COLO829 (cell line): ENCODE measurements around the gene PANK1.
"Not testable (repeated sequence)": the region's sequence is repeated elsewhere in the genome, so short reads cannot be mapped to it uniquely, and the experiment has no call there.

Source experiments
- DNase-seq: peaks from one replicate; pipeline ENCODE4 v3.0.0; 2012; ENCODE audit warnings: low spot score

Gene PANK1

GRCh38 chr10:89566992-89567391 is 78.0 kb downstream of the PANK1 start:
- no peak for DNase-seq

- no peak for DNase-seq
These were observed 78.7 kb downstream of the PANK1 start for GRCh38 chr10:89566095-89566950.

DNA sequence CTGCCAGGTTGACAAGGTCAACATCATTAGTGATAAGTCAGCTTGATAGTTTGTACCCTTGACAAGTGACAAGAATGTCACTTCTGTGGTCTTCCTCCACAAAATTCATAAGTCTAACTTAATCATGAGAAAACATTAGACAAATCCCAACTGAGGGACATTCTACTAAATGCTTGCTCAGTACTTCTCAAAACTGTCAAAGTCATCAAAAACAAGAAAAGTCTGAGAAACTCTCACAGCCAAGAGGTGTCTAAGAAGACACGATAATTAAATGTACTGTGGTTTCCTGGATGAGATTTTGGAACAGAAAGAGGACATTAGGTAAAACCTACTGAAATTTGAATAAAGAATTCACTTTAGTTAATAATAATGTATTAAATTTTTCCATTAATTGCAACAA is 79.9 kb downstream of the PANK1 start:
- DNase-seq: no peak

DNA sequence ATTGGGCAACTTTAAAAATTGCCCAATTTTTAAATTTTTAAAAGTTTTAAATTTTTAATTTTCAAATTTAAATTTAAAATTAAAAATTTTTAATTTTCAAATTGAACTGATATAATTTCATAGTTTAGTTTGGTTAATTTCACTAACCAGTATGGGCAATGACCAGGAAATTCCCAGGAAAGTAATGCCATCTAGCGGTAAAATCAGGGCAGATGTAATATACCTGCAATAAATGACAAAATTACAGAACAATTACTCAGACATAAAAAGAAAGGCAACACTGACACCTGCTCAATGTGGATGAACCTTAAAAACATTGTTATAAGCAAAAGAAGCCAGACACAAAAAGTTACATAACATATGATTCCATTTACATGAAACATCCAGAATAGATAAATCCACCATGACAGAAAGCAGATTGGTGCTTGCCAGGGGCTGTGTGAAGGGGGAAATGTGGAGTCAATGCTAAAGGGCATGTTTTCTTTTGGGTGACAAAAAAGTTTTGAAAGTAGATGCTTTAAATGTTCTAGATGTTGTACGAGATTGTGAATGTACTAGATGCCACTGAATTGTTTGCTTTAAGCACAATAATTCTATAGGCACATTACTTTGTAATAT is 81.1 kb downstream of the PANK1 start:
- DNase-seq: peak; percentile 27

DNA sequence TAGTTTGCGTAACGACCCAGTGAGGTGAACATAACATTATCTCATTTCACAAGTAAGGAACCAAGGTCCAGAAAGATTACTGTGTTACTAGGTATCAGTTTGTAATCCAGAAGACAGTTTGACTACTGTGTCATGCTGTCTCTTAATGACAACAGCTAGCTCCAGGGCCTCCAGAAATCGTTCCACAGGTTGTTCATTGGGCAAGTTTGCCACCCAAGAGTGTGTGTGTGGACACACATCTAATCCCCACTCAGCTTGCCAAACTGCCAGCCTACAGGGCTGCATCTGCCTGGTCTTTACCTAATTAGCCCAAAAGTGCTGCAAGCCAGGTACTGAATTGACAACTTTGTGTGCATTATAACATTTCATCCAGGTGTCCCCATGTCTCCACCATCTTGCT is 81.7 kb downstream of the PANK1 start:
- DNase-seq: no peak

- DNase-seq: no peak
These were observed 88.4 kb downstream of the PANK1 start for GRCh38 chr10:89556600-89556999.

DNA sequence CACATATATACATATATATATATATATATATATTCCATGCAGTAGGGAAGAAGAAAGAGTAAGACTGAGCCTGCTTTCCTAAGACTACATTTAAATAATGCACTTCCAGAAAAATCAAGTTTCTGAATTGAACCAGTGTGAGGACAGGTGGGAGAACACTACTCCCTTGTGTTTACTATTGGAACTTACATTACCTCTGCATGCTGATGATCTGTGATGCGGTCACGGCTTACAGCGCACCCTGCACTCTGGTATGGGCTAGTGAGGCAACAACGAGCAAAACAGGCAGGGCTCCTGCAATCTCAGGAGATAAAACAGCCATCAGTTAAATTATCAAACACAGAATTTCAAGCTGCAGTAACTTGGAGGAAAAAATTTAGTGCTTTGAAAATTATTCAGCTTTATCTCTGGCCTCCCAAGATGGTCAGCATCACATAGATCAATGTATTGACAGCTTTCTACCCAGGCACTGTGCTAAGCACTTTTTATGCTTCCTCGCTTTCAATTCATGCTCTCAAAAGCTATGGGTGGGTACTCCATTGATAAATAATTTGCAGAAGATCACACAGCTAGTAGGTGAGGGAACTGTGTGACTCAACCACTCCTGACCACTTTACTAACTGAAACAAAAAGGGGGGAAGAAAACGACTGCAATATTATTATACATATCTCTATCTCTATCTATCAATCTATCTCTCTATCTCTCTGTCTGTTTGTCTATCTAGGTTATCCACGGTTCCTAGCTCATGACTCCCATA is 89.2 kb downstream of the PANK1 start:
- no peak for DNase-seq

DNA sequence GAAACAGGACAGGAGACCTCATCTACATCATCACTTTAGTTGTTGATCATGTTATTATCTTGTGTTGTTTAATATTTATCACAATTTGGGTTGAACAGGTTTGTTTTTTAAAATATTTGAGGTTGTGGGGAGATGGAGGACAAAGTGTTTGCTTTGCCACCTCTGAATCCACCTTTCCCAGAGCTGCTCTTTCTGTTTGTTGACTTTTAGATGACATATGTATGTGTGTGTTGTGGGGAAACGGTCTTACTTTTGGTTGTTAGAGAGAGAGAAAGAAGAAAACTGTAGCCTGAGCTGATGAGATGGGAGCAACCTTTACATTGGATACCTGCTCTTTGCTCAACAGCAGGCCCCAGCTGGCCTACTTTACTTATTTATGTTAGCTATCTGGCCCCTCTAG is 90.6 kb downstream of the PANK1 start:
- no peak for DNase-seq

DNA sequence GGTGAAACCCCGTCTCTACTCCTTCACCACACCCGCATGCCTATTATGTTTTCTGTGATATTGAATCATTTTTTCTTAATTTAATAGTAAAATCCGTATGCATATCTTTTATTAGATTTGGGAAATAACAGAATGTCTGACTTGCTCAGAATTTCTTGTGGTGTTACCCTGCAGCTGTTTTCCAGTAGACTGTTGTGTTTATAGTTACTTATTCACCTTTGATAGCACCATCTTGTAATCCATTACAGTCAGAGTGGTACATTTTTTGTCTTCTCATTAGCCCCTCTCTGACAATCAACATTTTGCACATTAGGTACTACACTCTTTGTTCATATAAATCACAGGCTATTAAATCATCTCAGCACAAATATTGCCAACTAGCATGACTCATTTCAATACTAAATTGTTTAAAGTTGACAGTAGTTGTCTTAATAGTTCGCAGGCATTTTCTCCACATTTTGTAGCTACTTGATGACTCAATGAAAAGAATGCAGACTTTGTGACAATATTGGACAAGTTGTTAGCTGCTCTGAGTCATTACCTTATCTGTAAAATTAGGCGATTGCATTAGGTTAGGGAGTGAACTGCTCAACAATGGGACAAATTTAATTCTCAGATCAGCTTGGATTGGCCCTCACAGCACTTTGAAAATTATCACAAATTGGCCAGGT is 91.8 kb downstream of the PANK1 start:
- peak; percentile 49 for DNase-seq

DNA sequence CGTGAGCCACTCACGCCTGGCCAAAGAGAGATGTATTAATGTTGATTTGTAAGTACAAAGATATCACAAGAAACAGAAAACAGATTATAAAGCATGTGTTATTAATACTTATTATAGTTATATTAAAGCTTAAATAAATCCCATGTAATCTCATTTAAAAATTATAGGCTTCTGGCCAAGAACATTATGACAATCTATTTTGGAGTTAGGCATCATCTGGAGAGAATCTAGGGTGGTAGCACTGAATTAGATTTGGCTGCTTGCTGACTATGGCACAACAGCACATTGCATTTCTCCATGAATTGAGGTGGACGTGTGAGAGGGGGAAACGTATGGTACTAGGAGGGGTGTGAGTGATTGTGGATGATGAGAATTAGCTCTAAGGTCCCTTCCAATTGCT is 92.8 kb downstream of the PANK1 start:
- no peak for DNase-seq

- peak; percentile 13 for DNase-seq
These were observed 94.5 kb downstream of the PANK1 start for GRCh38 chr10:89550509-89550908.

DNA sequence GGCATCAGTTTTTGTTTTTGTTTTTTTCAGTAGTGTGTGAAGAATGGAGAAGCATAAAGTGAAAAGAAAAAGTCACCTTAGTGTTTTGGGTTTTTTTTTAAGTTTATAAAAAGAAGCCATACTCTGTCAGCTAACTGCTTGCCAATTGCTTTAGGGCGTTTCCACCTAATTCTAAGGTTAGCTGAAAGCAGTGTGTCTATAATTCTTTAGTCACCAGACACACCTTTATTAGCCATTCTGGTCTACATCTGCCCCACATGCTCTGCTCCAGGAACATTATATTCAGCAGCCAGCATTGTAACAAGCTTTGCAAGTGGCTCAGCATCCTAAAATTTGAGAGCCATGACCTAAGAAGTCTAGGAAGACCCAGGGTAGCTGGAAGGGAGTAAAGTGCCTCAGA is 95.5 kb downstream of the PANK1 start:
- DNase-seq: no peak

- no peak for DNase-seq
These were observed 96.4 kb downstream of the PANK1 start for GRCh38 chr10:89548673-89549072.

GRCh38 chr10:89547853-89548513 is 97.1 kb downstream of the PANK1 start:
- no peak for DNase-seq

- DNase-seq: not testable (repeated sequence)
These were observed 98.4 kb downstream of the PANK1 start for GRCh38 chr10:89546651-89547050.

DNA sequence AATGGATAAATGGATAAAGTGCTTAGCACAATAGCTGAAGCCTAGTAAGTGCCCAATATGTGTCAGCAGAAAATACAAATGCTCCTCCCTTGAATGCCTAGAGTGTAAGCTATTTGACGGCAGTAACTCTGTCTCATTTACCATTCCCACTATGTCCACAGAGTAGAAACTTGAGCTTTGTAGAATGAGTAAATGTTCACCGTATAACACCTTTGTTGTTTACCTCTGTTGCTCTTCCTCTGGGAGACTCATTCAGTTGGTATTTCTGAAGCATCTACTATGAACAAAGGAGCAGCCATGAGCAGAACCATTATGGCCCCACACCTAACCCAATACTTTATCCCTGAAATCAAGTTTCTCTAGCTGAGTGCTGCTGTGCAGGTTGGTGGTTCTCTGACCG is 101.2 kb downstream of the PANK1 start:
- DNase-seq: no peak

- DNase-seq: peak; percentile 26
These were observed 104.6 kb downstream of the PANK1 start for GRCh38 chr10:89540420-89540949.

DNA sequence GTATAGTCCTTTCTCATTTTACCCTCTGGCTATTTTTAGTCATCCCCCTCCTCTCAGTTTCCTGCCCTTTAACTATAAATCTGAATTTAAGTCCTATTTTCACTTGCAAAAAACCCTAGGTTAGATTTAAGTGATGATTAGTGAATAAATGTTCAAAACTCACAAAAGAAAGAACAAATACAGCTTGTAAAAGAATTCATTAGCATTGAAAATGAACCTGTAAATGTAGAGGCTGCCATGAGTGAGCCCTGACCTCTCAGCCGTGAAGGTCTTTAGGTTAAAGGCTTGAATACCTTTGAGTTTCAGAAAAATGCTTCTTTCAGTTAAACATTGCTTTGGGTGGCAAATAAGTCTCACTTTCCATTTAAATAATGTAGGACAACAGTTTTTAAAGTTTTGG is 107.7 kb downstream of the PANK1 start:
- no peak for DNase-seq

DNA sequence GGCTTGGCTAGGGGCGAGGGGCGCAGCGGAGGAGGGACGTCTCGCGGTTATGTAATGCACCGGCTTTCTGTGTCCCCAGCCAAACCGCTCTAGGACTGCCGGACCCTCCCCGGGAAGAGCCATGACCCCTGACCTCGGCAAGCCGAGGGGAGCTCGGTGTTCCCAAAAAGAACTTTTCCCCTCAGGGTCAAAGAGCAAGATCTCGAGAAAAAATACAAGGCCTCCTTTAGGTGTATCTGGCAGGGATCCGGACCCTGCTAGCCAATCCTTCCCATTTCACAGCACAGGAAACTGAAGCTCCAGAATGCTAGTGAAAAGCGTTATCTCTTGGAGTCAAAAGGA is 109.1 kb downstream of the PANK1 start:
- no peak for DNase-seq

DNA sequence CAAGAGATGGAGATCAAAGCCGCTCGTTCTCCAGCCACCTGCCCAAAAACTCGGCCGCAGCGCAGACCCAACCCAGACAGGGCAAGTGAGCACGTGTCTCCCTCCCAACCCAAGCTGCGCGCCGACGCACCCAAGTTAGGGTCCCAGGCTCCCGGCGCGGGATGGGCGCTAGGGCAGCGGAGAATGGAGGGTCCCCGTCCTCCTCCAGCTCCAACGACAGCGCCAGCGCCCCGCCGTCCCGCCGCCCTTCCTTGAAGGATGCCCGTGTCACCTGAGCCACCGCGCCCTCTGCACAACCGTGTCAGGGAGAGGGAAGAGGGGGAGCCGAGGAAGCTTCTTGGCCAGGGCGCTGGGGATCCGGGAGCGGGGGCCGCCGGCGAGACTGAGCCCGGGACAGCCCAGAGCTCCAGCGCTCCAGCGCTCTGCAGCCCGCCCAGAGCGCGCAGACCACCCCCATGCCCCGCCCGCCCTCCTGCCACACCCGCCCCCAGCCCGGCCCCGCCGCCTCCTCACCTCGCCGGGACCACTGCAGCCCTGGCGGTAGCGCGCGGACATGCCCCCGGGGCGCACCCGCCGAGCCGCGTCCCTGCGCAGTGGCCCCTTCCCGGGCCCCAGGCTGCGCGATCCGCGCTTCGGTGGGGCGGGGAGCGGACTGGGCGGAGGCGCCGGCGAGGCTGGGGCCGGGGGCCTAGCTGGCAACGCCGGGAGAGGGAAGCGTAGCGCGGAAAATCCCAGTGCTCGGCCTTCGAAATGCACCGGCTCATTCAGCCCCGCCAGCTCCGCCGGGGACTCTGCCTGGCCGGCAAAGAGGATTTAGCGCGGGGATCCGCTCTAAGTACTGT is 109.7 kb downstream of the PANK1 start, which contains the start of gene SLC16A12:
TSS of gene SLC16A12 (minus strand) at position 424 of the 842 bp plus-strand sequence. CDS start 73,016 bp downstream, outside the sequence.
- DNase-seq: no peak

- no peak for DNase-seq
These were observed 110.2 kb downstream of the PANK1 start for GRCh38 chr10:89534826-89535166.
